Mesendoderm (in vitro differentiated cells): ENCODE results near the gene MAP3K10.

Source experiments
- DNase-seq: peaks from one replicate; pipeline ENCODE4 v3.0.0; 2013
- H2AK5ac ChIP-seq: 2 replicates; pipeline ENCODE4 v1.6.1; 2013; ENCODE audit warnings: low read length, inconsistent platforms
- H2BK120ac ChIP-seq: 2 replicates; pipeline ENCODE4 v1.6.1; 2013; ENCODE audit warnings: low read depth, mild to moderate bottlenecking, low read length, moderate library complexity, mixed read lengths
- H2BK15ac ChIP-seq: replicated peaks from 2 replicates; pipeline ENCODE4 v1.6.1; 2013; ENCODE audit warnings: low read depth, mild to moderate bottlenecking, moderate library complexity
- H2BK5ac ChIP-seq: 2 replicates; pipeline ENCODE4 v1.6.1; 2013; ENCODE audit warnings: low read length, inconsistent platforms
- H3K18ac ChIP-seq: 2 replicates; pipeline ENCODE4 v1.6.1; 2013; ENCODE audit warnings: mild to moderate bottlenecking, low read length, mixed read lengths
- H3K23ac ChIP-seq: one replicate; pipeline ENCODE4 v1.6.1; 2013; ENCODE audit warnings: low read length
- H3K27ac ChIP-seq: 2 replicates; pipeline ENCODE4 v1.5.1; 2013; ENCODE audit warnings: low read depth, mild to moderate bottlenecking, inconsistent platforms, low read length, moderate library complexity
- H3K27me3 ChIP-seq: 2 replicates; pipeline ENCODE4 v1.6.1; 2013; ENCODE audit warnings: low read length, control low read depth, mild to moderate bottlenecking, inconsistent platforms; ENCODE audit not compliant: insufficient read depth, poor library complexity
- H3K36me3 ChIP-seq: 2 replicates; pipeline ENCODE4 v1.6.1; 2013; ENCODE audit warnings: low read length, inconsistent platforms; ENCODE audit not compliant: control insufficient read depth, insufficient read depth
- H3K4ac ChIP-seq: one replicate; pipeline ENCODE4 v1.6.1; 2013; ENCODE audit warnings: low read depth, mild to moderate bottlenecking, low read length, moderate library complexity
- H3K4me1 ChIP-seq: 2 replicates; pipeline ENCODE4 v1.6.1; 2013; ENCODE audit warnings: low read depth, low read length, inconsistent platforms; ENCODE audit not compliant: control insufficient read depth
- H3K4me2 ChIP-seq: 2 replicates; pipeline ENCODE4 v1.6.1; 2013; ENCODE audit warnings: low read length
- H3K4me3 ChIP-seq: 2 replicates; pipeline ENCODE4 v1.5.1; 2013; ENCODE audit warnings: mild to moderate bottlenecking, low read length
- H3K56ac ChIP-seq: one replicate; pipeline ENCODE4 v1.6.1; 2013; ENCODE audit warnings: low read length
- H3K79me1 ChIP-seq: 2 replicates; pipeline ENCODE4 v1.6.1; 2013; ENCODE audit warnings: low read length, inconsistent platforms
- H3K79me2 ChIP-seq: 2 replicates; pipeline ENCODE4 v1.6.1; 2013; ENCODE audit warnings: mild to moderate bottlenecking, low read length; ENCODE audit not compliant: control insufficient read depth, insufficient read depth
- H3K9ac ChIP-seq: 2 replicates; pipeline ENCODE4 v1.6.1; 2013; ENCODE audit warnings: low read length, inconsistent platforms
- H4K5ac ChIP-seq: one replicate; pipeline ENCODE4 v1.6.1; 2013; ENCODE audit warnings: low read length
- H4K8ac ChIP-seq: one replicate; pipeline ENCODE4 v1.6.1; 2013; ENCODE audit warnings: low read depth, mild to moderate bottlenecking, control low read depth, low read length, moderate library complexity
- WGBS: extraction: QIAGEN DNeasy Blood & Tissue Kit; methylation state at CpG from one replicate; pipeline ENCODE4 v1.1.7; 2013; ENCODE audit warnings: low lambda C conversion rate, missing lambda C conversion rate; ENCODE audit not compliant: insufficient coverage; ENCODE audit errors: extremely low coverage; 5-methylcytosine and 5-hydroxymethylcytosine counted together

The MAP3K10 gene

DNA sequence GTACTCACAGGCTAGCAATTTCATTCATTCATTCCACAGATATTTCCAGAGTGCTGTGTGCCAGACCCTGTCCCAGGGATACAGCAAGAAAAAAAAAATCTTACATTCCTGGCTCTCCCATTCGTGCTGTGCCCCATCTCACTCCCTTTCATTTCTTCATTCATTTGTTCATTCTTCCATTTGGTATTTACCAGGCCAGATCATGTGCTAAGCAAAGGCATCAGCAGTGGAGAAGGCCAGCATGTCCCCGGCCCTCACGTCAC, 2.3 kb downstream of the MAP3K10 start:
- no peaks in the 10 kb centered on the region for H3K79me2 ChIP-seq

DNA sequence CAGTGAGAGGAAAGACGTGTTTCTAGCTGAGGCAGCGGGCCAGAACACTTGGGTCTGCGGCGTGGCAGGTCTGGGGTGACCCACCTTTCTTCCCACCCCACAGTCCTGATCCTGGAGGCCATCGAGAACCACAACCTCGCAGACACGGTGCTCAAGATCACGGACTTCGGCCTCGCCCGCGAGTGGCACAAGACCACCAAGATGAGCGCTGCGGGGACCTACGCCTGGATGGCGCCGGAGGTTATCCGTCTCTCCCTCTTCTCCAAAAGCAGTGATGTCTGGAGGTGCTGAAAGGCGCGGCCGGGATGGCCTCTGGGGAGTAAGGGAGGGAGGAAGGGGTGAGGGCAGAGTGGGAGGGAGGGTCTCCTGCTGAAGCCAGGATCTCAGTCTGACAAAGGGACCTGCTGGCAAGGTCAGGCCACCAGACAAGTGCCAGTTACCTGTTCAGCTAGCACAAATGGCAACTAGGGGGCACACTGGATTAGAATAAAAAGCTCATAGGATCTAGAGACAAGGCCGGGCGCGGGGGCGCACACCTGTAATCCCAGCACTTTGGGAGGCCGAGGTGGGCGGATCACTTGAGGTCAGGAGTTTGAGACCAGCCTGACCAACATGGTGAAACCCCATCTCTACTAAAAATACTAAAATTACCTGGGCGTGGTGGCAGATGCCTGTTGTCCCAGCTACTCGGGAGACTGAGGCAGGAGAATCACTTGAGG, 7.2 kb downstream of the MAP3K10 start:
- no peaks in the 10 kb centered on the region for H3K79me1 ChIP-seq
- no peak overlapping the region for H3K27ac ChIP-seq
- H3K56ac ChIP-seq = no peak overlapping the region
- no peak overlapping the region for H2BK120ac ChIP-seq
- H3K27me3 ChIP-seq = no peaks in the 10 kb centered on the region
- no CpG with 5 or more reads among the region's 29 CpGs for WGBS
- no peak overlapping the region for H3K23ac ChIP-seq
- H4K5ac ChIP-seq = no peak overlapping the region
- H3K4me3 ChIP-seq = no peak overlapping the region
- no peak overlapping the region for H2BK5ac ChIP-seq
- no peaks in the 10 kb centered on the region for H3K4me1 ChIP-seq
- H3K18ac ChIP-seq = no peak overlapping the region
- H2BK15ac ChIP-seq = no peak overlapping the region
- DNase-seq = no peak
- no peaks in the 10 kb centered on the region for H3K36me3 ChIP-seq
- no peak overlapping the region for H4K8ac ChIP-seq
- no peak overlapping the region for H2AK5ac ChIP-seq
- no peak overlapping the region for H3K4ac ChIP-seq
- H3K79me2 ChIP-seq = no peaks in the 10 kb centered on the region
- H3K4me2 ChIP-seq = no peak overlapping the region
- no peak overlapping the region for H3K9ac ChIP-seq

More for the DNA sequence above, 2.3 kb downstream of the MAP3K10 start:
- no peak overlapping the region for H3K18ac ChIP-seq
- H3K4ac ChIP-seq = no peak overlapping the region
- no peak overlapping the region for H2BK5ac ChIP-seq
- no peak overlapping the region for H3K56ac ChIP-seq
- H3K9ac ChIP-seq = no peak overlapping the region
- no peak overlapping the region for H3K23ac ChIP-seq
- H3K27ac ChIP-seq = no peak overlapping the region
- H2BK120ac ChIP-seq = no peak overlapping the region
- no peak overlapping the region for H3K4me3 ChIP-seq
- H3K4me2 ChIP-seq = no peak overlapping the region
- H3K36me3 ChIP-seq = no peaks in the 10 kb centered on the region
- no peak overlapping the region for H4K8ac ChIP-seq
- whole genome bisulfite sequencing = no CpG with 5 or more reads among the region's 3 CpGs
- DNase-seq = no peak
- H4K5ac ChIP-seq = no peak overlapping the region
- H3K27me3 ChIP-seq = no peaks in the 10 kb centered on the region
- H2BK15ac ChIP-seq = no peak overlapping the region
- no peaks in the 10 kb centered on the region for H3K79me1 ChIP-seq
- peaks cover 3% of the 10 kb centered on the region for H3K4me1 ChIP-seq
- no peak overlapping the region for H2AK5ac ChIP-seq

DNA sequence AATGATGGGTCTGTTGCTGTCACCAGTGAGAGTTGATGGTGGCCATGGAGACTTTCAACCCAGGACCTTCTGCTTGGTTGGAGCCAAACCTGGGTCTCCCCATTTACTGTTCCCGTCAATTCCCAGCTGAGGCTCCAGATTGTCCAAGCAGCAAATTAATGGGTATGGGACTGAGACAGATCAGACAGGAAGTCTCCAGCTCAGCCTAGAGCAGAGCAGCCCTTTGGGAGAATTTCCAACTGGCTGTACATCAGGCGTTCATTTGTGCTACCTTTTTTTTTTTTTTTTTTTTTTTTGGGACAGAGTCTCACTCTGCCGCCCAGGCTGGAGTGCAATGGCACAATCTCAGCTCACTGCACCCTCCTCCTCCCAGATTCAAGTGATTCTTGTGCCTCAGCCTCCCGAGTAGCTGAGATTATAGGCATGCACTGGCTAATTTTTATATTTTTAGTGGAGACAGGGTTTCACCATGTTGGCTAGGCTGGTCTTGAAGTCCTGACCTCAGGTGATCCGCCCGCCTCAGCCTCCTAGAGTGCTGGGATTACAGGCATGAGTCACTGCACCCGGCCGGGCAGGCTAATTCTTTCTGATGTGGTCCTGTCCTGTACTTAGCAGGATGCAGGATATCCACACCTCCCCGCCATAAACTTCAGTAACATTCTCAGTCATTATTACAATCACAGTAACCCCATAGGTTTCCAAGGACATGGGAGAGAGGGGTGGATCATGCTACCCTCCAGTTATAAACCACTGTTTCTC, 9.3 kb downstream of the MAP3K10 start:
- H2AK5ac ChIP-seq = no peak overlapping the region
- no peak overlapping the region for H2BK5ac ChIP-seq
- no peak overlapping the region for H3K56ac ChIP-seq
- H3K4me3 ChIP-seq = no peak overlapping the region
- H3K18ac ChIP-seq = no peak overlapping the region
- no peak overlapping the region for H3K23ac ChIP-seq
- no peak overlapping the region for H2BK15ac ChIP-seq
- no CpG with 5 or more reads among the region's 9 CpGs for WGBS
- H4K8ac ChIP-seq = no peak overlapping the region
- no peak overlapping the region for H3K9ac ChIP-seq
- H3K36me3 ChIP-seq = no peaks in the 10 kb centered on the region
- H3K4me2 ChIP-seq = no peak overlapping the region
- no peak overlapping the region for H3K4ac ChIP-seq
- H3K79me1 ChIP-seq = no peaks in the 10 kb centered on the region
- H3K79me2 ChIP-seq = no peaks in the 10 kb centered on the region
- H4K5ac ChIP-seq = no peak overlapping the region
- H3K4me1 ChIP-seq = no peaks in the 10 kb centered on the region
- no peaks in the 10 kb centered on the region for H3K27me3 ChIP-seq
- no peak for DNase-seq
- no peak overlapping the region for H2BK120ac ChIP-seq
- H3K27ac ChIP-seq = no peak overlapping the region

DNA sequence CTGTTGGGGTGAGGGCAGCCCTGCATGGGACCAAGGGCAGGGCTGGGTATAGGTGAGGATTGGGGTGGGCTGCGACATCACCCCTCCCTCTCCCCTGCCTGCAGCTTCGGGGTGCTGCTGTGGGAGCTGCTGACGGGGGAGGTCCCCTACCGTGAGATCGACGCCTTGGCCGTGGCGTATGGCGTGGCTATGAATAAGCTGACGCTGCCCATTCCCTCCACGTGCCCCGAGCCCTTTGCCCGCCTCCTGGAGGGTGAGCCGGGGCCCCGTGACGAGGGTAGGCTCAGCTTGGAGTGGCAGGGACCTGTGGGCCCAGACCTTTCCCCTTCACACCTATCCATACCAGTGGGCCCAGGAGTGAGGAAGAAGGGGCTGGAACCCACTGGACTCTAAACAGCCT, 13.2 kb downstream of the MAP3K10 start:
- no CpG with 5 or more reads among the region's 16 CpGs for WGBS
- no peak overlapping the region for H3K9ac ChIP-seq
- no peak overlapping the region for H3K4ac ChIP-seq
- H3K36me3 ChIP-seq = no peaks in the 10 kb centered on the region
- no peak for DNase-seq
- no peaks in the 10 kb centered on the region for H3K4me1 ChIP-seq
- H4K5ac ChIP-seq = no peak overlapping the region
- H3K18ac ChIP-seq = no peak overlapping the region
- no peaks in the 10 kb centered on the region for H3K27me3 ChIP-seq
- H3K23ac ChIP-seq = no peak overlapping the region
- no peak overlapping the region for H4K8ac ChIP-seq
- H3K79me1 ChIP-seq = no peaks in the 10 kb centered on the region
- H3K56ac ChIP-seq = no peak overlapping the region
- H2BK15ac ChIP-seq = no peak overlapping the region
- no peak overlapping the region for H2BK5ac ChIP-seq
- no peaks in the 10 kb centered on the region for H3K79me2 ChIP-seq
- no peak overlapping the region for H2AK5ac ChIP-seq
- H3K27ac ChIP-seq = no peak overlapping the region
- no peak overlapping the region for H3K4me3 ChIP-seq
- no peak overlapping the region for H2BK120ac ChIP-seq
- H3K4me2 ChIP-seq = no peak overlapping the region

DNA sequence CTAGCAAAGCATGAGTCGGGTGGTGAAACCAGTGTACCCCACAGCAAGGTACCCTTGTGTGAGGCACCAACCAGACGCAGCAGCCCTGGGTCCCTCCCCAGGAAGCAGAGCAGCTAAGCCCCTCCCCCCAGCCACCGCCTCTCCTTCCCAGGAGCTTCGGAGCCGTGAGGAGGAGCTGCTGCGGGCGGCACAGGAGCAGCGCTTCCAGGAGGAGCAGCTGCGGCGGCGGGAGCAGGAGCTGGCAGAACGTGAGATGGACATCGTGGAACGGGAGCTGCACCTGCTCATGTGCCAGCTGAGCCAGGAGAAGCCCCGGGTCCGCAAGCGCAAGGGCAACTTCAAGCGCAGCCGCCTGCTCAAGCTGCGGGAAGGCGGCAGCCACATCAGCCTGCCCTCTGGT, 14.5 kb downstream of the MAP3K10 start:
- Histone ChIP-seq H3K9ac (no peak overlapping the region), H3K36me3 (no peaks in the 10 kb centered on the region), H3K56ac (no peak overlapping the region), H2BK120ac (no peak overlapping the region), H3K23ac (no peak overlapping the region), H2AK5ac (no peak overlapping the region), H2BK5ac (no peak overlapping the region), H4K5ac (no peak overlapping the region), H3K18ac (no peak overlapping the region), H2BK15ac (no peak overlapping the region), H3K27me3 (no peaks in the 10 kb centered on the region), H3K4ac (no peak overlapping the region), H3K27ac (no peak overlapping the region), H3K4me1 (no peaks in the 10 kb centered on the region), H4K8ac (no peak overlapping the region), H3K79me2 (no peaks in the 10 kb centered on the region), H3K4me2 (no peak overlapping the region), H3K4me3 (no peak overlapping the region), H3K79me1 (no peaks in the 10 kb centered on the region)
- no peak for DNase-seq
- WGBS = no CpG with 5 or more reads among the region's 21 CpGs

DNA sequence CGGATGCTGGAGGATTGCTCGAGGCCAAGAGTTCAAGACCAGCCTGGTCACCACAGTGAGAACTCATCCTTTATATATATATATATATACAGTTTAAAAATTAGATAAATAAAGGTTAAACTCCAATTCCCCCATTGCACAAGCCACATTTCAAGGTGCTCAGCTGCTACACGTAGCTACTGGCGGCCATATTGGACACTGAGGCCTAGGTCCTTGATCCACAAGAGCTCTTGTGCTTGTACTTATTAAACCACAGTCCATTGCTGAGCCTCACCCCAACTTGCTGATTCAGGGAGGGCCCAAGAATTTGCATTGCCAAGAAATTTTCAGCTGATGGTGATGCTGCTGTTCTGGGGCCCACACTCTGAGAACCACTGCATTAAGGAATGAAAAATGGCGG, 17.4 kb downstream of the MAP3K10 start:
- no peaks in the 10 kb centered on the region for H3K79me2 ChIP-seq
- H2AK5ac ChIP-seq = no peak overlapping the region
- no peak overlapping the region for H3K4ac ChIP-seq
- no peak overlapping the region for H2BK15ac ChIP-seq
- H2BK120ac ChIP-seq = no peak overlapping the region
- H2BK5ac ChIP-seq = no peak overlapping the region
- no peak overlapping the region for H3K23ac ChIP-seq
- no peaks in the 10 kb centered on the region for H3K4me1 ChIP-seq
- H3K27me3 ChIP-seq = no peaks in the 10 kb centered on the region
- no peak overlapping the region for H3K4me3 ChIP-seq
- H3K36me3 ChIP-seq = no peaks in the 10 kb centered on the region
- no peak overlapping the region for H3K4me2 ChIP-seq
- no CpG with 5 or more reads among the region's 5 CpGs for WGBS
- no peak overlapping the region for H3K56ac ChIP-seq
- no peak overlapping the region for H4K5ac ChIP-seq
- H3K79me1 ChIP-seq = no peaks in the 10 kb centered on the region
- H3K18ac ChIP-seq = no peak overlapping the region
- no peak overlapping the region for H4K8ac ChIP-seq
- H3K9ac ChIP-seq = no peak overlapping the region
- no peak overlapping the region for H3K27ac ChIP-seq
- no peak for DNase-seq
